GM21717 (cell line): ENCODE results near the gene LMNTD1.

ENCODE experiments used
- ATAC-seq: cut with Tn5 transposase; IDR thresholded peaks from one replicate; pipeline ENCODE4 v1.9.1; 2021; ENCODE audit warnings: mild to moderate bottlenecking, moderate library complexity; ENCODE audit not compliant: unreplicated experiment

Gene LMNTD1

GRCh38 chr12:25556153-25556552, 3.1 kb upstream of the LMNTD1 start:
- ATAC-seq = no peak

DNA sequence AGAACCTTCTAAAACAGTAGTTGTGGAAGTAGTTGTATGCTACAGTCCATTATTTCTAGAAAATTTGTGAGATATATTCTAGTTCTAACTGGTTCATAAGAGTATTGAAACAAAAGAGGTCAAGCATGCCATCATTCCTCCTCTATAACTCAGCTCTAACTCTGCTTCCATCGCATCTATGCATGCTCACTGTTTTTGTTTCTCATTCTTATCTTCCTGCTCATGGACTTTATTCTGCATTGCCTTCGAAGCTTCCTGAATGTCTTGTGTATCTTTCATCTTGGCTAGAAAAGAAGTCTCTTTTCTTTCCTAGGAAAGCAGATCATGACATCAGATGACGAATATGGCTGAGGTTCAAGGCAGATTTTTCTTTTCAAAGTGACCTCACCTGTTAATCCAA, 402 bp downstream of the LMNTD1 start:
- no peak for ATAC-seq

GRCh38 chr12:25550186-25550585, 2.9 kb downstream of the LMNTD1 start:
- ATAC-seq = no peak

DNA sequence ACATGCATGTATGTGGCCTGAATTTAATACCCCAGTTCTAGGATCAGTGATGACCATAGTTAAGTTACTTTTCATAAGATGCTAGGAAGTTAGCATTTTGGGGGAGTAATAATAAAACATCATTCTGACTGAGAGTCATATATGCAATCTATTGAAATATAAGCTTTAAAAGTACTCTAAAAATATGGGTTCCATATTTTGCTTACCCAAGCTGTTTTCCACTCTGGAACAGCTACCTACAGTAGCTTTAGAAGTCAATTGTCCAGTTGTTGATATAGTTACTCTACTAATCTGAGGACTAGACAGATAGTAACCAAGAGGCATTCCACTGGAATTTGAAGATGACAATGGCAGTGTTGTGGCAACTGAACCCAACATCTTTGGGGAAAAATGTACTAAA, 4.0 kb downstream of the LMNTD1 start:
- no peak for ATAC-seq

GRCh38 chr12:25546318-25546717, 6.8 kb downstream of the LMNTD1 start:
- ATAC-seq = no peak

GRCh38 chr12:25533150-25533549, 19.9 kb downstream of the LMNTD1 start:
- ATAC-seq = no peak

- ATAC-seq = no peak
These were observed 21.5 kb downstream of the LMNTD1 start for GRCh38 chr12:25531502-25532052.

DNA sequence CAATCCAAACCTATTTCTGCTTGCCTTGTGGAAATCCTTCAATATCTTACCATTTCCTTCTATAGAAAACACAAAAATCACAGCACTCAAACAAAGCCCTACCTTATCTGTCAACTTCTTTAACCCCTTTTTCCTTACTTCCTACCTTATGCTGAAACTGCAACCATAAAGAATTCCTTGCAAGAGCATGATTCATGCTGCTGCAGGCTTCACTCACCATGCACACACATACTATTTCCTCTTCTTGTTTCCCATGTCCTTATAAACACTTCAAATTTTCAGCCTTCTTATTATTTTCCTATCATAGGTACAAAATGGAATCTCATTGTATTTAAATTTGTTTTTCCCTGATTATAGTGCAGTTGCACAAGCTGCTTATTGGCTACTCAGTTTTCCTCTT, 23.3 kb downstream of the LMNTD1 start:
- ATAC-seq = no peak

- no peak for ATAC-seq
These were observed 26.3 kb downstream of the LMNTD1 start for GRCh38 chr12:25526778-25527177.

GRCh38 chr12:25524366-25524765, 28.7 kb downstream of the LMNTD1 start:
- no peak for ATAC-seq

GRCh38 chr12:25521625-25522256, 31.3 kb downstream of the LMNTD1 start:
- no peak for ATAC-seq

DNA sequence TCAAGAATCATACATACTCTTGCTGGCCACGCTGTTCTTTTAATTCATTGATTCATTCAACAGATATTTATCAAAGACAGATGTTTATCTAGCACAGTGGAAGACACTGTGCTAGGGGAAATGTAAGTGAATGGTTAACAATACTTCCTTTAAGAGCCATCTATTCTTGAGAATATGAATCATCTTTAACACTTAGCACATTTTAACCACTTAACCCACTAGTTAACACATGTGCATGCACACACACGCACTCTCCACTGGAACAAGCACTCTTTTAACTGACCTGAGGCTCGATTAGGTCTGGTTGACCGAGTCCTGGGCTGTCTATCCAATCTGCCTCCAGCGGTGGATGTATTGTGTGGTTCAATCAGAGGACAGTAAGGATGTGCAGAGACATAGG, 34.6 kb downstream of the LMNTD1 start:
- no peak for ATAC-seq

GRCh38 chr12:25504744-25505143, 48.3 kb downstream of the LMNTD1 start:
- no peak for ATAC-seq

- no peak for ATAC-seq
These were observed 49.4 kb downstream of the LMNTD1 start for GRCh38 chr12:25503666-25504065.

- no peak for ATAC-seq
These were observed 50.5 kb downstream of the LMNTD1 start for GRCh38 chr12:25502596-25502995.

DNA sequence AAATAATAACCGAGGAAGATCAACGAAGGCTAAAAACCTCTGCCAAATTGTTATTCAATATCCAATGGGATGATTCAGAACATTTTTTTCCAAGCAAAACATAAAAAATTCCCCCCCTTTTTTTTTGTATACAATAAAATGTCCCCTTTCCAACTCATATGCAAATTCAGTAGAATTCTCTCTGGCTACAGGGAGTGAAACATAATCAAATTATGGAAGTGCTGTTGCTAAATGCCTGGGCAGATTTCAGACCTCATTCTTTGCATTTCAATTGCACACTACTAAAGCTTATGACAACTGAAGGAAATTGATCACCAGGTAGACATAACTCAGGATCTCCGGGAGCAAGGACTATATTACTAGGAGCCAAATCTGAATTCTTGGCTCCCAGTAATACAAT, 51.0 kb downstream of the LMNTD1 start:
- ATAC-seq = no peak

- no peak for ATAC-seq
These were observed 51.5 kb downstream of the LMNTD1 start for GRCh38 chr12:25501549-25501948.

DNA sequence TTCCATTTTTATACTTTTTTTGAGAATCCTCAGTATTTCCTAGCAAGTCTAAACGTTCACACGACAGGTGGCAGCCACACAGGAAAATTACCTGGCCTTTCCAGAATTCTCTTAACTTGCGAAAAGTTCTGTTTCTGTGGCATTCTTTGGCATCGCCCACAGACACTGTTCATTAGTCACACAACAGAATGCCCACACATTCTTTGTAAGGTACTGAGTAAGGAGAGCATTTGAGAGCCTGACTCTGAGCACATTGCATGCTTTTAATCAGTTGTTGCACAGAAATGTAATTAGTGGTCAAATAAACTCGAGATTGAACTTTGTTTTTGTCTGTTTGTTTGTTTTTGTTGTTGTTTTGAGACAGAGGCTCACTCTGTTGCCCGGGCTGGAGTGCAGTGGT, 52.4 kb downstream of the LMNTD1 start:
- no peak for ATAC-seq

DNA sequence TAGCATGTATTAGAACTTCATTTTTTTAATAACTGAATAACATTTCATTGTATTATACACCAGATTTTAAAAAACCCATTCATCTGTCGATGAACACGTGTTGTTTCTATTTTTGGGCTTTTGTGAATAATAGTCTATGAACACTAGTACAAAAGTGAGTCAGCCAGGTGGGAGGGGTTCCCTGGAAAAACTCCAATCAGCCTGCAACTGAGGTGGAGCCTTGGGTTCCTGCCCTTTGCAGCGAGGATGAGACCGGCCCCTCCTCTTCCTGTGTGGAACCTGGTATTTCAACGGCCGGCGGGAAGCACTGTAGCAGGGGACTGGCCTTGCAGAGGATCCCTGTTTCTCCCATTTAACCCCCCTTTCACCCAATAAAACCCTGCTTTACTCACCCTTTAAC, 56.1 kb downstream of the LMNTD1 start:
- ATAC-seq = no peak

GRCh38 chr12:25496098-25496587, 56.9 kb downstream of the LMNTD1 start:
- no peak for ATAC-seq

GRCh38 chr12:25495331-25496097, 57.6 kb downstream of the LMNTD1 start:
- no peak for ATAC-seq

DNA sequence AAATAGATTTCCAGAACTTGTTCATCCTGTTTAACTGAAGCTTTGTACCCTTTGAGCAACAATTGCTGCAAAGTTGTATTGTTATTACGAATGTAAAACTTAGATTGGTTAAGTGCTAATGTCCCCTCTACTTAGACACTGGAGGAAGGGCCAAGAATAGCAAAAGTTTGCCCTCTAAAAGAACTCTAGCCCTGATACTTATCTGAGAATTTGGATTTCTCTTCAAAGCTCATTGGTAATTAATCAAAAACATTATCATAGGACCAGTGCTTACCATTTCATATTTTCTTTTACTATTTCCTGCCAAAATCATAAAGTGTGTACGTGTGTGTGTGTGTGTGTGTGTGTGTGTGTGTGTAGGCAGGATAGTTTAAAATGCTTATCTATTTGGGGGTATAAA, 58.2 kb downstream of the LMNTD1 start:
- ATAC-seq = no peak
